Thoracic aorta (tissue), 2 donors: ENCODE data around the gene SRD5A1. TPM values are rescaled to one million over a fixed set of nuclear protein-coding genes. Genes with fewer than 3 reads are reported as not detected.

Experiments
- ATAC-seq: fragments of 150-250 bp; one replicate; pipeline ENCODE4 v1.8.0; 2017; ENCODE audit warnings: low read depth; ENCODE audit not compliant: insufficient number of reproducible peaks, low FRiP score
- DNase-seq: peaks from one replicate; pipeline ENCODE4 v3.0.0-alpha.2; 2020; ENCODE audit warnings: low spot score
- H3K27ac ChIP-seq, 2 donors: fragments of 200-600 bp; sonication (generic); 1 replicate in 1 of 2; 2 replicates in 1 of 2; pipeline ENCODE4 v1.5.1; 2016; ENCODE audit warnings: mild to moderate bottlenecking in 2 of 2, moderate library complexity in 2 of 2
- H3K27me3 ChIP-seq: fragments of 200-600 bp; sonication (generic); replicated peaks from 2 replicates; pipeline ENCODE4 v1.6.0; 2016; ENCODE audit warnings: mild to moderate bottlenecking; ENCODE audit not compliant: insufficient read depth
- H3K36me3 ChIP-seq: fragments of 200-600 bp; sonication (generic); one replicate; pipeline ENCODE4 v1.5.1; 2016
- H3K4me1 ChIP-seq, 2 donors: fragments of 200-600 bp; sonication (generic); 1 replicate in 1 of 2; 2 replicates in 1 of 2; pipeline versions ENCODE4 v1.5.1 to v1.6.0; 2016; ENCODE audit warnings: low read depth in 2 of 2, mild to moderate bottlenecking in 1 of 2; ENCODE audit not compliant: control insufficient read depth in 1 of 2
- H3K4me3 ChIP-seq: fragments of 200-600 bp; sonication (generic); 2 replicates; pipeline ENCODE4 v1.5.1; 2016; ENCODE audit warnings: mild to moderate bottlenecking
- H3K9me3 ChIP-seq: fragments of 200-600 bp; sonication (generic); 2 replicates; pipeline ENCODE4 v1.5.1; 2016
- total RNA-seq, 2 donors: library from RNA; depleted of rRNA; stranded (reverse); fragments of >200 nt; gene quantifications; one replicate each; pipeline versions ENCODE4 v1.1.0 to v1.2.3, GENCODE V29; 2016
- TF ChIP-seq, protein P1 (sequence below): fragments of 200-600 bp; sonication (generic); IDR thresholded peaks from one replicate; pipeline ENCODE4 v1.5.1; 2019; ENCODE audit warnings: antibody characterized with exemption

Gene SRD5A1
- total RNA-seq, 2 donors from 2014 or later: 7.6 to 8.5 TPM

DNA sequence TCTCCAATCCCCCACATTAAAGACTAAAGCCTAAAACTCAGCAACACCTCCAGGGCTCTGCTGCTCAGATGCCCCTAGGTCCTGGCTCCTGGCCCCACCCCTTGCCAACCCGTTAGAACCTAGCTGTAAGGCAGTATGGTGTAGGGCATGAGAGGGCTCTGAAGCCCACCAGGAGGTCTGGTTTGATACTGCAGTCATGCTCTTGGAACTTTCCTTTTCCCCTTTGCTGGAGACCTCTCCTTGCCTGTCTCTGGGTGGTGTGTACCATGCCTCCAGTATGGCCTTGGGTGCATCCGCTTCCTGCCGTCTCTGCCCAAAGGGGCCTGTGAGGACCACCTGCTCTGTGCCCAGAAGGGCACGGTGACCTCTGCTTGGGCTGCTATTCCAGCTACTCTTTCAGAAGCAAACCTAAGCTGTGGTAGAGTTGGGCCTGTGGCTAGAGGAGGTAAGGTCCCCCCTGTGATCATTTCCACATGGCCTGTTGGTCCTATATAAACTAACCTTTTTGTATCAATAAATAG, 83.4 kb downstream of the SRD5A1 start:
- Histone ChIP-seq H3K36me3 (no peaks in the 10 kb centered on the region), H3K4me3 (peak overlapping the region; percentile 77), H3K27ac (no peak overlapping the region), H3K4me1 (peaks cover 39 to 67% of the 10 kb centered on the region in 2 donors), H3K27me3 (no peaks in the 10 kb centered on the region), H3K9me3 (no peaks in the 10 kb centered on the region)
- DNase-seq (no peak), ATAC-seq (no peak)
- TF ChIP-seq, protein P1, sequence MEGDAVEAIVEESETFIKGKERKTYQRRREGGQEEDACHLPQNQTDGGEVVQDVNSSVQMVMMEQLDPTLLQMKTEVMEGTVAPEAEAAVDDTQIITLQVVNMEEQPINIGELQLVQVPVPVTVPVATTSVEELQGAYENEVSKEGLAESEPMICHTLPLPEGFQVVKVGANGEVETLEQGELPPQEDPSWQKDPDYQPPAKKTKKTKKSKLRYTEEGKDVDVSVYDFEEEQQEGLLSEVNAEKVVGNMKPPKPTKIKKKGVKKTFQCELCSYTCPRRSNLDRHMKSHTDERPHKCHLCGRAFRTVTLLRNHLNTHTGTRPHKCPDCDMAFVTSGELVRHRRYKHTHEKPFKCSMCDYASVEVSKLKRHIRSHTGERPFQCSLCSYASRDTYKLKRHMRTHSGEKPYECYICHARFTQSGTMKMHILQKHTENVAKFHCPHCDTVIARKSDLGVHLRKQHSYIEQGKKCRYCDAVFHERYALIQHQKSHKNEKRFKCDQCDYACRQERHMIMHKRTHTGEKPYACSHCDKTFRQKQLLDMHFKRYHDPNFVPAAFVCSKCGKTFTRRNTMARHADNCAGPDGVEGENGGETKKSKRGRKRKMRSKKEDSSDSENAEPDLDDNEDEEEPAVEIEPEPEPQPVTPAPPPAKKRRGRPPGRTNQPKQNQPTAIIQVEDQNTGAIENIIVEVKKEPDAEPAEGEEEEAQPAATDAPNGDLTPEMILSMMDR: no peak

DNA sequence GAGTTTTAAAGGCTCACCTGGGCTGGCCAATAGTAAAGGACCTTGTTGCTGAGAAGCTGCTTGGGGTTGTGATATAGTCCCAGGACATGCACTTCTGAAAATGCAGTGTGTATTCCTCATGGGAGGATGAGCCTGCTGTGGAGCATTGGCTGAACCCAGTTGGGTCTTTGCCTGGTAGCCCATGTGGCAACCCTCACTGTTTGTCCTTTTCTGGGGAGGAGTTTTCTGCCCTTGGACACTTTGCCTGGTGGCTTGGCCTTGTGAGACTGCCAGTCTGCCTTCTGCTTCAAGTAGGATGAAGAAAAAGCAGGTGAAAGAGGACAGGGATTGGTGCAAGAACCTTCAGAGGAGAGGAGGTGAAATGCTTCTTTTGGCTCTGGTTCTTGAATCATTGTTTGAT, 84.0 kb downstream of the SRD5A1 start:
- H3K27me3 ChIP-seq: no peaks in the 10 kb centered on the region
- TF ChIP-seq, protein P1: no peak
- H3K36me3 ChIP-seq: no peaks in the 10 kb centered on the region
- ATAC-seq: no peak
- H3K4me3 ChIP-seq: no peak overlapping the region
- H3K4me1 ChIP-seq: peaks cover 42 to 69% of the 10 kb centered on the region in 2 donors
- no peak for DNase-seq
- H3K9me3 ChIP-seq: no peaks in the 10 kb centered on the region
- no peak overlapping the region for H3K27ac ChIP-seq

GRCh38 chr5:6717687-6718086, 84.4 kb downstream of the SRD5A1 start:
- peaks cover 46 to 74% of the 10 kb centered on the region in 2 donors for H3K4me1 ChIP-seq

DNA sequence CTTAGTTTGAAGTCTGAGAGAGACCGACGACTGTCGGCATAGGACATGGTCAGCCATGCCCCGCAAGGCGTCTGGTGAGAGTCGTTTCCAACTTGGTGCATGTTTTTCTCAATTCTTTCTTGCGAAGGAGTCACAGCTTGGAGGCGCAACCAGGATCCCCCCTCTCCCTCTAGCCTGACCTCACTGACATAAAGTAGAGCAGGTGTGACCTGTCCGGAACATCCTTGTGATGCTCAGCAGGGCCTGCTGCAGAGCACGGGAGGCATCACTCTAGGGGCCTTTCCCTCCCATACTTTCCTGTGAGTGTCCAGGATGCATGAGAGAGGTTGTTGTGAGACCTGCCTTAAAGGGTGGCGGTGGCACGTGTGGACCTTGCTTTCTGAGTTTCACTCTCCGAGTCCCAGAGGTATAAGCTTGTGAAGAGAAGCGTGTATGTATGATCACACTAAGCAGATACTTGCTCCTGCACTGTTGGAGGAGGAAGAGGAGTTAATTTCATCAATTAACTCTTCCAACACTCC, 85.0 kb downstream of the SRD5A1 start:
- no peak overlapping the region for H3K4me3 ChIP-seq
- DNase-seq: no peak
- H3K36me3 ChIP-seq: no peaks in the 10 kb centered on the region
- no peaks in the 10 kb centered on the region for H3K9me3 ChIP-seq
- TF ChIP-seq, protein P1: no peak
- no peak overlapping the region for H3K27ac ChIP-seq
- ATAC-seq: no peak
- no peaks in the 10 kb centered on the region for H3K27me3 ChIP-seq
- H3K4me1 ChIP-seq: peaks cover 51 to 79% of the 10 kb centered on the region in 2 donors

More at GRCh38 chr5:6717687-6718086, 84.4 kb downstream of the SRD5A1 start:
- ATAC-seq (no peak), DNase-seq (no peak)
- Histone ChIP-seq H3K4me3 (no peak overlapping the region), H3K27ac (no peak overlapping the region), H3K36me3 (no peaks in the 10 kb centered on the region), H3K27me3 (no peaks in the 10 kb centered on the region), H3K9me3 (no peaks in the 10 kb centered on the region)
- TF ChIP-seq, protein P1: no peak

- TF ChIP-seq, protein P1: no peak
- no peak for DNase-seq
- no peaks in the 10 kb centered on the region for H3K36me3 ChIP-seq
- ATAC-seq: no peak
- no peaks in the 10 kb centered on the region for H3K27me3 ChIP-seq
- H3K4me1 ChIP-seq: peaks cover 56 to 84% of the 10 kb centered on the region in 2 donors
- H3K27ac ChIP-seq: no peak overlapping the region
- H3K9me3 ChIP-seq: no peaks in the 10 kb centered on the region
- H3K4me3 ChIP-seq: no peak overlapping the region
These were observed 85.5 kb downstream of the SRD5A1 start for GRCh38 chr5:6718718-6719117.
